Measurements from ENCODE around the gene PID1. TPM values are rescaled to one million over a fixed set of nuclear protein-coding genes. Genes with fewer than 3 reads are reported as not detected.

Gene PID1
- total RNA-seq, 1 donor from 2014 or later, result 83.2 TPM

DNA sequence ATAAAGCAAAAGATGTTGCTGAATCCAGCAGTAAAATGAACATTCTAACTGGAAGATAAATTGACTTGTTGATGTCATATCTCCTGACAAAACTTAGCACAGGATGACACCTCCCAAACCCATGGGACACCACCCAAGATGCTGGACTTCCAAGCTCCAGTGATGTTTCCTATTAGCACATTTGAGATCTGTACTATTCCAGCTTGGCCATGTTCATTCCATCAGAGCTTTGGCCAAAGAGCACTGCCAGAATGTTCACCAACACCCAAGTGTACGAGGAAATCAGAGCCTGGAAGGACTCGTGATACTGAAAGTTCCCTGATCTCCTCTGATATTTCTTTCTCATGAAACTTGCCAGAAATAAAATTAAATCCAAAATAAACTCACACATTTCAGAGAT, 44.7 kb downstream of the PID1 start:
- DNase-seq (ENCODE audit: extremely low spot score in 2 of 2), result no peak
- Histone ChIP-seq H3K4me1 (no peaks in the 10 kb centered on the region), H3K4me3 (no peak overlapping the region), H3K27me3 (no peaks in the 10 kb centered on the region), H3K9me3 (no peaks in the 10 kb centered on the region), H3K27ac (no peak overlapping the region), H3K36me3 (no peaks in the 10 kb centered on the region)
- intact Hi-C loops (cut with DNase I), result no loop called here
- TF ChIP-seq POLR2A (IDR thresholded peaks at IDR 0.05), result no peak
- TF ChIP-seq, protein P1, sequence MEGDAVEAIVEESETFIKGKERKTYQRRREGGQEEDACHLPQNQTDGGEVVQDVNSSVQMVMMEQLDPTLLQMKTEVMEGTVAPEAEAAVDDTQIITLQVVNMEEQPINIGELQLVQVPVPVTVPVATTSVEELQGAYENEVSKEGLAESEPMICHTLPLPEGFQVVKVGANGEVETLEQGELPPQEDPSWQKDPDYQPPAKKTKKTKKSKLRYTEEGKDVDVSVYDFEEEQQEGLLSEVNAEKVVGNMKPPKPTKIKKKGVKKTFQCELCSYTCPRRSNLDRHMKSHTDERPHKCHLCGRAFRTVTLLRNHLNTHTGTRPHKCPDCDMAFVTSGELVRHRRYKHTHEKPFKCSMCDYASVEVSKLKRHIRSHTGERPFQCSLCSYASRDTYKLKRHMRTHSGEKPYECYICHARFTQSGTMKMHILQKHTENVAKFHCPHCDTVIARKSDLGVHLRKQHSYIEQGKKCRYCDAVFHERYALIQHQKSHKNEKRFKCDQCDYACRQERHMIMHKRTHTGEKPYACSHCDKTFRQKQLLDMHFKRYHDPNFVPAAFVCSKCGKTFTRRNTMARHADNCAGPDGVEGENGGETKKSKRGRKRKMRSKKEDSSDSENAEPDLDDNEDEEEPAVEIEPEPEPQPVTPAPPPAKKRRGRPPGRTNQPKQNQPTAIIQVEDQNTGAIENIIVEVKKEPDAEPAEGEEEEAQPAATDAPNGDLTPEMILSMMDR (IDR thresholded peaks at IDR 0.05), result no peak
- no peak for TF ChIP-seq POLR2AphosphoS5 (IDR thresholded peaks at IDR 0.05; ENCODE audit: insufficient read depth in 1 of 2, low read depth in 1 of 2)

DNA sequence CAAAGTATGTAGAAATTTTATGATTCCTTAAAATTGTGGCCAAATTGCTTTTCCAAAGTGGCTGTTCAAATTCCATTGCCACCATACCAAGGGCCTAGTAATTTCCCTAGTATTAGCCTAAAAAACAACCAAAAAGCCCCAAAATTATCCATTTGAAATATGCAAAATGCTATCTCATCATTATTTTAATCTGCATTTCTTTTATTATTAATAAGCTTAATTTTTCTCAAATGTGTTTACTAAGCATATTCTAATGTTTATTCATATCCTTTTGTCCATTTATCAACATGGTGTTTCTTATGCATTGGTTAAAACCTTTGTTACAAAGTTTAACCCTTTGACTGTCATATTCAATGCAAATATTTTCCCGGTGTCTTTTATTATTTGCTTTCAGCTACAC, 48.0 kb downstream of the PID1 start:
- no peaks in the 10 kb centered on the region for H3K36me3 ChIP-seq
- H3K9me3 ChIP-seq, result no peaks in the 10 kb centered on the region
- no peak overlapping the region for H3K27ac ChIP-seq
- TF ChIP-seq, protein P1 (IDR thresholded peaks at IDR 0.05), result no peak
- no peak for DNase-seq (ENCODE audit: extremely low spot score in 2 of 2)
- H3K4me1 ChIP-seq, result no peaks in the 10 kb centered on the region
- intact Hi-C loops (cut with DNase I), result no loop called here
- no peaks in the 10 kb centered on the region for H3K27me3 ChIP-seq
- no peak overlapping the region for H3K4me3 ChIP-seq

DNA sequence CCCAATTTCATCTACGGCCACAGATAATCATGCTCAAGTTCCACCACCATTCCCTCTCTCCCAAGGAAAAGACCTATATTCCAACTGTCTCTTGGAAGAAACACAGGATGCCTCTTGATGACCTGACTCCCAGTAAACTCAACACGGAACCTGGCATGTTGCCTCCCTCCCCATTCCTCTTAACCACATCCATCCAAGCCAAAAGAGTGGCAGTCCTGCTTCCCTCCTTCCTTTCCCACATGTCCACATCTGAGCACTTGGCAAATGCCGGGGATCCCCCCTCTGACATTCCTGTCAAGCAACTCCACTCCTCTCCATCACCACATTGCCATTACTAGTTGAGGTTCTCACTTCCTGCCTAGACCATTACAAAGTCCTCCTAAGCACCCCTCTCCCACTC, 49.4 kb downstream of the PID1 start:
- Histone ChIP-seq H3K4me1 (no peaks in the 10 kb centered on the region), H3K36me3 (no peaks in the 10 kb centered on the region), H3K4me3 (no peak overlapping the region), H3K27me3 (no peaks in the 10 kb centered on the region), H3K9me3 (no peaks in the 10 kb centered on the region), H3K27ac (no peak overlapping the region)
- no peak for DNase-seq (ENCODE audit: extremely low spot score in 2 of 2)
- TF ChIP-seq POLR2A (IDR thresholded peaks at IDR 0.05) (no peak), POLR2AphosphoS5 (IDR thresholded peaks at IDR 0.05; ENCODE audit: insufficient read depth in 1 of 2, low read depth in 1 of 2) (no peak)
- TF ChIP-seq, protein P1 (IDR thresholded peaks at IDR 0.05), result no peak
- intact Hi-C loops (cut with DNase I), result no loop called here

DNA sequence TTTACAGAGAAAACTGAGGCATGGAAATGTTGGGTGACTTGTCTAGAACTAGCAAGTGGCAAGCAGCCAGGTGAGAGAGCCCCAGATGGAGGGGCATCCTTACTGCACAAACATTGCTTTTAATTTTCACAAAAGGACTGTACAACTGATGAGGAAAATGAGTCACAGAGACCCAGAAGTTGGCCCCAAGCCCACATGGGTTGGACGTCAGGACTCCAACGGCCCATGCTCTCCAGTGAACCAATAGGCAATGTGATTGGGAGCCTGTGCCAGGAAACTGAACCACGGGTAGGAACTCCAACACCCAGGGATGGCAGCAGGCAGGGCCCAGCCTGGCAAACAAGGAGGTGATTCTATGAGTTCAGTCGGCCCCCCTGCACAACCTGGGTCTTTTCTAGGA, 50.8 kb downstream of the PID1 start:
- Histone ChIP-seq H3K9me3 (no peaks in the 10 kb centered on the region), H3K27me3 (no peaks in the 10 kb centered on the region), H3K36me3 (no peaks in the 10 kb centered on the region), H3K4me3 (no peak overlapping the region), H3K27ac (no peak overlapping the region), H3K4me1 (no peaks in the 10 kb centered on the region)
- intact Hi-C loops (cut with DNase I), result no loop called here
- TF ChIP-seq POLR2AphosphoS5 (IDR thresholded peaks at IDR 0.05; ENCODE audit: insufficient read depth in 1 of 2, low read depth in 1 of 2), result no peak
- TF ChIP-seq POLR2A (IDR thresholded peaks at IDR 0.05), result no peak
- TF ChIP-seq, protein P1 (IDR thresholded peaks at IDR 0.05), result no peak
- DNase-seq (ENCODE audit: extremely low spot score in 2 of 2), result no peak

DNA sequence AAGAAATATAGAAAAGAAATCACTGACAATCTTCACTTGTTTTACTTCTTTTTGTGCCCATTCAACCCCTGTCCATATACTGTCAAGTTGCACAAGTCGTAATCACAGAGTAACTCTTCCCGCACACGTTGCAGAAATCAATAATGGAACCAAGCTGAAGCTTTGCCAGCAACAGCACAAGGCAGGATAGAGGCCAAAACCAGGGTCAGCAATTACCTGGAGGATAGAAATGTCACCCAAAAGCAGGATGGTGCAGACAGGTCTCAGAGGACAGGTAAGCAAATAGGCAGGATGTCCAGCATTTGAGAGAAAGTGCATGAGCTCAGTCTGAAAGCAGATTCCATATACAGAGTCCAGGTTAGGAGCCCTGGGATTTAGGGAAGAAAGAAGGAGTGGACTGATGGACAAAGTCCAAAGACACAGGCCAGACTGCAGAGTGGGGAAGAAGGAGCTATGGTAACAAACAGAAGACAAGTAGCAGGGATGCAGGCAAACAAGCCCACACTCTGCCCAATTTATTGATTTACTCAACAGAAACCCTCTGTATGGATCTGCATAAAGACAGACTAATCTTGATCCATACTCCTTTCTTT, 52.7 kb downstream of the PID1 start:
- TF ChIP-seq POLR2A (IDR thresholded peaks at IDR 0.05) (no peak), POLR2AphosphoS5 (IDR thresholded peaks at IDR 0.05; ENCODE audit: insufficient read depth in 1 of 2, low read depth in 1 of 2) (no peak)
- TF ChIP-seq, protein P1 (IDR thresholded peaks at IDR 0.05), result no peak
- Histone ChIP-seq H3K4me1 (no peaks in the 10 kb centered on the region), H3K27me3 (no peaks in the 10 kb centered on the region), H3K36me3 (no peaks in the 10 kb centered on the region), H3K4me3 (no peak overlapping the region), H3K27ac (no peak overlapping the region), H3K9me3 (no peaks in the 10 kb centered on the region)
- intact Hi-C loops (cut with DNase I), result no loop called here
- DNase-seq (ENCODE audit: extremely low spot score in 2 of 2), result no peak
